ENCODE measurements around the gene DENND4B.
A peak's percentile ranks its signal among the peaks of the same experiment; 100 is the strongest.
"Not testable (repeated sequence)": the region's sequence is repeated elsewhere in the genome, so short reads cannot be mapped to it uniquely, and the experiment has no call there.

The DENND4B gene, protein sequence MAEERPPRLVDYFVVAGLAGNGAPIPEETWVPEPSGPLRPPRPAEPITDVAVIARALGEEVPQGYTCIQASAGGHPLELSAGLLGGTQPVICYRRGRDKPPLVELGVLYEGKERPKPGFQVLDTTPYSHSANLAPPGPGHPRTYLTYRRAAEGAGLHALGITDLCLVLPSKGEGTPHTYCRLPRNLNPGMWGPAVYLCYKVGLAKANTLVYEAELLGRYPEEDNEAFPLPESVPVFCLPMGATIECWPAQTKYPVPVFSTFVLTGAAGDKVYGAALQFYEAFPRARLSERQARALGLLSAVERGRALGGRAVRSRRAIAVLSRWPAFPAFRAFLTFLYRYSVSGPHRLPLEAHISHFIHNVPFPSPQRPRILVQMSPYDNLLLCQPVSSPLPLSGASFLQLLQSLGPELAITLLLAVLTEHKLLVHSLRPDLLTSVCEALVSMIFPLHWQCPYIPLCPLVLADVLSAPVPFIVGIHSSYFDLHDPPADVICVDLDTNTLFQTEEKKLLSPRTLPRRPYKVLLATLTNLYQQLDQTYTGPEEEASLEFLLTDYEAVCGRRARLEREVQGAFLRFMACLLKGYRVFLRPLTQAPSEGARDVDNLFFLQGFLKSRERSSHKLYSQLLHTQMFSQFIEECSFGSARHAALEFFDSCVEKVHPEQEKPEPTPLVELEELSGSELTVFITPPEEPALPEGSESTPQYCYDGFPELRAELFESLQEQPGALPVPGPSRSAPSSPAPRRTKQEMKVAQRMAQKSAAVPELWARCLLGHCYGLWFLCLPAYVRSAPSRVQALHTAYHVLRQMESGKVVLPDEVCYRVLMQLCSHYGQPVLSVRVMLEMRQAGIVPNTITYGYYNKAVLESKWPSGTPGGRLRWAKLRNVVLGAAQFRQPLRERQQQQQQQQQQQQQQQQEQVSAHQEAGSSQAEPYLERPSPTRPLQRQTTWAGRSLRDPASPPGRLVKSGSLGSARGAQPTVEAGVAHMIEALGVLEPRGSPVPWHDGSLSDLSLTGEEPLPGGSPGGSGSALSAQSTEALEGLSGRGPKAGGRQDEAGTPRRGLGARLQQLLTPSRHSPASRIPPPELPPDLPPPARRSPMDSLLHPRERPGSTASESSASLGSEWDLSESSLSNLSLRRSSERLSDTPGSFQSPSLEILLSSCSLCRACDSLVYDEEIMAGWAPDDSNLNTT (N-terminal part only)

DNA sequence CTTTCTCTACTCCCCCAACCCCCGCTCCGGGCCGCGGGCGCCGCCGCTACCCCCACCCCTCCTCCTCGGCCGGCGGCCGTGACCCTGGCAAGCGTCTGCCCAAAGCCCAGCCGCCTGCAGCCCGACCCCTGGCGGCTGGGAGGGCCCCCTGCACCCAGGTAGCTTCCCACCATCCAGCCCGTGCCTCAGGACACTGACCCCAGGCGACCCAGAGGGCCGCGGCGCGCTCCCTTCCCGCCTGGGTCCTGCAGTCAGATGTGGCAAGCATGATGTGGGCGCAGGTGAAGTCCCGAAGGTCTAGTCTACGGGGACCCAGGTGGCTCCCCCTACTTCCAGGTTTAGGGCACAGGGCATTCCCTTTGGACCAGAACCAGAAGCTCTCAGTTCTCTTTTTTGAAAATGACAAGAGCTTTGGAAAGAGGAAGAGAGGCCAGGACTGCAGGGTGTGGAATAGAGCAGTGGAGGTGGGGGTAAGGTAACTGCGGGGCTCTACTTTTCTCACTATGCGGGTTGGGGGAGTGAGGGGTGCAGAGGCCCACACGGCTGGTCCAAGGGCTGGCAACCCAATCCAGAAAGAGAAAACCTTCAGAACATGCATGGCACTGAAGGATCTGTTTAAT is at the start of gene DENND4B:
DENND4B (minus strand) TSS at position 97 of the 620 bp plus-strand sequence. CDS start 2,344 bp downstream, outside the sequence.
- DNase-seq = peak; percentile 27 to 64 (median 44)

GRCh38 chr1:153995640-153996039 is 49.1 kb upstream of the DENND4B start:
- no peak for DNase-seq

DNA sequence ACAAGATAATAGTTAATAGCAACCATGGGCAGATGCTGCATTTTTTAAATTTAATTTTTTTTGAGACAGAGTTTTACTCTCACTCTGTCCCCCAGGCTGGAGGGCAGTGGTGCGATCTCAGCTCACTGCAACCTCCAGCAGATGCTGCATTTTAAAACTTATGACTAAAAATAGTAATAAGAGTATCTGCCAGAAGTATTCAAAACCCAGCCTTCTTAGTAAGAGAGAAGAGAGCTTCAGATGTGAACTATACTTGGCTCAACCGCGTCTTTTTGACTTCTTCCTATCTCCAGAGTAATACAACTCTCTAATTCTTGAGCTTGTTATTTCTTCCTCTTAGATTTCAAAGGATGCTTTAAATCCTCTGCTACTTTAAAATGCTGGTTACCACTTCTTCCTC is 48.7 kb upstream of the DENND4B start:
- no peak for DNase-seq

- DNase-seq = no peak
Observed at GRCh38 chr1:153991806-153992205, 45.3 kb upstream of the DENND4B start.

DNA sequence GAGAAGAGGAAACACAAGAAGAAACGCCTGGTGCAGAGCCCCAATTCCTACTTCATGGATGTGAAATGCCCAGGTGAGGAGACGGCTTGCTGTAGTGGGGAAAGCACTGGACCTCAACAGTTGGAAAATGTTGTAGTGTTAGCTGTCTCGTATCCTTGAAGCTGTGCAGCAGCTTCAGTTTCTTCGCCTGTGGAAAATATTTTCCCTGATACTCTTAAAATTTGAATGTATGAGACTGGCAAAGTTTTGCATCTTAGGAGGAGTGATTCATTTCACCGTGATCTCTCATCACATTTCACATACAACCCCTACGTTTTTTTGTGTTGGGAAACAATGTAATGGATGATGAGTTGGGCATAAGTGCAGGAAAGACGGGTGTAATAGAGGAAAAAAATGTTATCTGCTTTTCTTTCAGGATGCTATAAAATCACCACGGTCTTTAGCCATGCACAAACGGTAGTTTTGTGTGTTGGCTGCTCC is 44.7 kb upstream of the DENND4B start:
- DNase-seq = no peak

DNA sequence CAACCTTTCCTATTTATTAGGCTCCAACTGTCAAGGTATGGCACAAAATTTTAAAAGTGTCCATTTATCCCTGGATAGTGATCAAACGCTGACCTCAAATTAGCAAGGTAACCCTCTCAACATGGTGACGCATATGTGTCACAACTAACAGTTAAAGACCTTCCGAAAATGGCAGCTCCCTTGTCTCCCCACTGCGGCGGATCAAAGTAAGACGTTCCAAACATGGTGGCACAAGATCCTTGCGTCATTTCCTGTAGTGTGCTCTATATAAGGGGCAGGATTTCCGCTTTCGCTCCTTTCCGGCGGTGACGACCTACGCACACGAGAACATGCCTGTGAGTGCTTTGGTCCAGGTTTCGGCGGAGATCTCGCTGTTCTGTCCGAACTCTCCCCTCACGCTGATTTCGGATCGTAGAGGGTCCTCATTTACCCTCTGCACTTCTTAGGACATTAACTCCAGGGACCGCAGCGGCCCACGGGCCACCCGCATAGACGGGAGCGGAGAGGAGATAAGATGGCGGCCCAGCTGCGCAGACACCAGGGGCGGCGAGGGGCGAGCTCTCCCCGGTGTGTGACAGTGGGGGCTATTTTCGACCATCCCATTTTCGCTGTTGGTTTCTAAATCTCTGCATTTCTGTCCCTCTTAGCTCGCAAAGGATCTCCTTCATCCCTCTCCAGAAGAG is 44.1 kb upstream of the DENND4B start, which contains the start of gene RPS27:
RPS27 (plus strand) TSS at position 295 of the 683 bp plus-strand sequence; CDS start at position 330, 35 bp downstream.
- peak; percentile 60 to 81 (median 70) for DNase-seq

- no peak for DNase-seq
Observed at GRCh38 chr1:153987621-153988020, 41.1 kb upstream of the DENND4B start.

- DNase-seq = no peak
Observed at GRCh38 chr1:153985941-153986761, 39.6 kb upstream of the DENND4B start, which contains the start of gene RAB13. Gene RAB13, minus strand, starts transcription at chr1:153986339. Its CDS starts 103 bp downstream, at chr1:153986236.

DNA sequence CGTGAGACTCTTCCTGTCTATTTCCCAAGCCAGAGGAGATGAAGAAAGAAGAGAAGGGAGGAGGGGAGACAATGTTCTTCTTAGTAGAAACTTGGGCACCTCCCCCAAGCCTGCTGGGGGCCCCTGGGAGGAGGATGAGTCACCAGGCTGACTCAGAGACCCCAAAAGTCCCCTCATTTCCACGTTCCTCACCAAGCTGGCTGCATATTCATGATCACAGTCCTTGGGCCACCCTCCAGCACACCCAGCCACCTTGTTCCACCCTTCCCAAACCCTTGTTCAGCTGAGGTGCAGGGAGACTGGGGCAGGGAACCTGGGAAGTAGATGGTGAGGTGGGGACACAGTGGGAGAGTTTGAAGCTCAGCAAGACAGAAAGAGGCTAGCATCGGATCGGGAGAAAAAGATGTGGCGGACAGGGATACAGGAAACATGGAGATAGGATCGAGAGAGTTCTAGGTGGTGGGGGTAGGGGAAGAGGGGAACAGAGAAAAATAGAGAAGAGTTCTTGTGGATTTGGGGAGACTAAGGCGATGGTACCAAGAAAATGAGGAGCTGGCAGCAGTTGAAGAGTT is 38.9 kb upstream of the DENND4B start:
- no peak for DNase-seq

DNA sequence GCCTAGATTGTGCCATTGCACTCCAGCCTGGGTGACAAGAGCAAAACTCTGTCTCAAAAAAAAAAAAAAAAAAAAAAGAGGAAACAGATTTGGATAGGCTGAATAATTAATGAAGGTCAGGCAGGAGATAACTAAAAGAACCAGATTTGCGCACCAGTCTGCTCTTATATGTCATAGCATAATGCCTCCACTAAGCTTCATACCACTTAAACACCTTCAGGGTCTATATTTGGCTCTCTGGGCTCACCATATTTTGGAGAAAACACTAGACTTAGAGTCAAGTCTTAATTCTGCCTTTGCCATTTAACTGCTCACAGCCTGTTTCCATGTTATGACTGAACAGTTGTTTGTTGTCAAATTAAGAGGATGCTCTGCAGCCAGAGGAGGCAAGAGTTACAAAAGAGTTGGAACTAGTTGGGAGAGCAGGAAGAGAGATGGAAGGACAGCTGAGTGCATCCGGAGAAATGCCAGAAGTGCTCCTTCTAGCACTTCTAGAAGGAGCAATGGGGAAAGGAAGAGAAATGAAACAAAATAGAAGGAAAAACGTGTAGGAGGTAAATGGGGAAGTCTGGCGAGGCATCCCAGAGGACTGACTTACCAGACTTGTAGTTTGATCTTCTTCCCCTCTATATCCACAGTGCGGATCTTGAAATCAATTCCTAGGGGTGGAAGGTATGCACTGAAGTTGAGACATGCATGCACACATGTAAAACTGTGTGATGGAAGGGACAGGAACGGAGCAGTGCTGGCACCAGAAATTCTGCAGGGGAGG is 37.8 kb upstream of the DENND4B start:
- no peak for DNase-seq

GRCh38 chr1:153981735-153982134 is 35.2 kb upstream of the DENND4B start:
- not testable (repeated sequence) for DNase-seq

- DNase-seq = not testable (repeated sequence)
Observed at GRCh38 chr1:153979091-153979490, 32.6 kb upstream of the DENND4B start.

GRCh38 chr1:153978274-153978909 is 31.9 kb upstream of the DENND4B start:
- no peak for DNase-seq

DNA sequence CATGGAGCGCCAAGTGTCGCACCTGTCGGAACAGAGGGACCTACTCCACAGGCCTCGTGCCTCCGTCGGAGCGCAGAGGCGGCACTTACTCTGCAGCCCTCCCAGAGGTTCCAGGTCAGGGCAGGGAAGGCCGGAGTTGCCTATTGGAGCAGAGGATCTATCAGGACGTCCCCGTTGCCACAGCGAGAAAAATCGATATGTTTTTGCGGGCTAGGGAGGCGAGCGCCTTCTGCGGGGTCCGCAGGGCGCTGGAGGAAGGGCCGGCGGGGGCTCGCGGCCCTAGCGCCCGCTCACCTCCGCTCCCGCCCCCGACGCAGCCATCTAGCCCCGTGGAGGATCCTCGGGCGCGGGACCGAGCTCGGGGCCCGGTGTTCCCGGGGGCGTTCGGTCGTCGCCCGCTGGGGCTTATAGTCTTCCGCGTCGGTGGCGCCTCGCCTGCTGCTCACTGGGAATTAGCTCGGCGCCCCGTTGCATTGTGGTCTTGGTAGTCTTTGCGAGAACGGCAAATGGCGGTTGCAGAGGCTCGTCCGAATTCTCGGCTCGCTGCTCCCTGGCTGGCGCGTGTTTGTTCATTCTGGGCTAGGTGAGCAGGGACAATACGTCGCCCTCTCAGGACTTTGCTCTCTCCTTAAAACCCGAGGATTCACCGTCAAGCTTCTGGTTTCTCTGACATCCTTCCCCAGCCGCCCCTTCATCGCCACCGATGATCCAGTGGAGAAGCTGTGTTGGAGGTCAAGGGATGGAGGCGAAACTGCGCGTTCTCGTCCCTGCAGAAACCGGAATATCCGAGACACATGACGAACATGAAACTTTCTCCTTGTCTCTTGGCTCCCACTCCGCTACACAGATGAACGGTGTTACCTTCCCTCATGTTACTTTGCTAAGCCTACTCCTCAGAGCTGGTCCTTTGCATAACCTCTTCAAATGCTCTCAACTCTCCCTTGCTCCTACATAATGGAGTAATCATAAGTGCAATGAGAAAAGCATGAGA is 31.0 kb upstream of the DENND4B start, which contains the start of gene JTB:
JTB (minus strand) TSS at position 425 of the 991 bp plus-strand sequence; CDS start at position 3, 422 bp downstream.
- DNase-seq = peak; percentile 44 to 75 (median 62)

DNA sequence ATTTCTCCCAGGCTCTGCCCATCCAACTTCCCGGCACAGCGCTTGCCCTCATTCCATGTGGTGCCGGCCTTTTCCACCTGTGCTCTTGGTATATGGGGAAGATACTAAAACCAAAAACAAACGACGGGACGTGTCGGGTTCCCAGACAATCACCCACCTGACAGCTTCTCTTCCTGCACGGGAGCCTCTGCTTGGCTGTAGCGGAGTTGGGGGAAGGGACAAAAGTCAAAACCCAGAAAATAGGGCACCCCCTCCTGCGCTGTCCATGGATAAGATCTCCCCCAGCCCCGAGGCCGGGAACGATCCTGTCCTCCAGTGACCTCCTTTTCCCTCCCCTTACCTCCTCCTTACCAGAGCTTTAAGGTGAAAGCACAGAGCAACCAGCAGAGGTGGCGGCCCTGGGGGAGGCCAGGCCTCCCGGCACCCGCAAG is 30.3 kb upstream of the DENND4B start:
- DNase-seq = no peak

DNA sequence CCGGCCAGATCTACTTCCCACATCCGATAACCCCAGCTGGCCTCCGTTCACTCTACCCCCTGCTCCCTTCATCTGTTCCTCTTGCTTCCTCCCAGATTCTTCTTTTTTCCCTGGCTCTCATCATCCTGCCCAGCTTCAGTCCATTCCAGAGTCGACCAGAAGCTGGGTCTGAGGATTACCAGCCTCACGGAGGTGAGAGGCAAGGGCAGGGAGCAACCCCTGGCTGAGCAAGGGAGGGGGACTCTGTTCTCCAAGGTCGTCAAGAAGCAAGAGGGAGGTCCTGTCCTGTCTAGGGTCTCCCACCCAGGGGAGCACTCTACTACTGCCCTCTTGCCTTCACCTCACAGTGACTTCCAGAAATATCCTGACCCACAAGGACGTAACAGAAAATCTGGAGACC is 27.0 kb upstream of the DENND4B start:
- no peak for DNase-seq

DNA sequence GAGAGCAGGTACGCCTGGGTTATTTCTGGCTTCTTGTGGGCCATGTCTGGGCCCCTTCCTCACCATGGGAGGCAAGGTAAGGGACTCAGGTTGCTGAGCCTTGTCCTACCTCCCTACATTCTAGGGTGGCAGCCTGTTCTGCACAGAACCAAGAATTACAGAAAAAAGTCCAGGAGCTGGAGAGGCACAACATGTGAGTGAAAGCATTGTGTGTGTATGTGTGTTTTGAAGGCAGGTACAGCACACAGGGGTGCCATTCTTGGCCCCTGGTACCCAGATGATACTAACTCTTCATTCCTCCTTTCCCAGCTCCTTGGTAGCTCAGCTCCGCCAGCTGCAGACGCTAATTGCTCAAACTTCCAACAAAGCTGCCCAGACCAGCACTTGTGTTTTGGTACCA is 26.6 kb upstream of the DENND4B start:
- no peak for DNase-seq

Data from activated naive CD4-positive, alpha-beta T cell (primary cell).